GM12878 (cell line): ENCODE data around the gene EYS. TPM values are rescaled to one million over a fixed set of nuclear protein-coding genes. Genes with fewer than 3 reads are reported as not detected.

Source experiments
- ATAC-seq: fragments of 200-7000 bp; cut with Tn5 transposase; 3 replicates; pipeline ENCODE4 v1.9.1; 2020; ENCODE audit warnings: mild to moderate bottlenecking, moderate library complexity
- BruUV-seq: library from RNA; stranded (reverse); fragments of 400-500 nt; replicated peaks from 2 replicates; lab custom pipeline; 2021; lab: Mats Ljungman, UMichigan
- CTCF ChIA-PET: fragments of 300-600 bp; sonication (Branson Sonifier 250); formaldehyde crosslinking; extraction: SDS; loops from one replicate; lab custom pipeline; 2021; ENCODE audit warnings: inconsistent platforms; lab: Yijun Ruan, JAX
- POLR2A ChIA-PET: fragments of 350-600 bp; formaldehyde crosslinking; extraction: SDS; loops from one replicate; lab custom pipeline; 2021; ENCODE audit warnings: inconsistent platforms; lab: Charles Lee
- RAD21 ChIA-PET: fragments of 300-600 bp; sonication (Branson Sonifier 250); formaldehyde crosslinking; loops from one replicate; lab custom pipeline; 2023; ENCODE audit warnings: antibody characterized with exemption; ENCODE audit not compliant: unreplicated experiment; lab: Charles Lee
- SMC1A ChIA-PET: fragments of 300-600 bp; sonication (Branson Sonifier 250); formaldehyde crosslinking; loops from one replicate; lab custom pipeline; 2023; ENCODE audit not compliant: unreplicated experiment, uncharacterized antibody; lab: Charles Lee
- DNase-seq: peaks from one replicate; pipeline ENCODE4 v3.0.0-alpha.2; 2011; ENCODE audit warnings: low read depth, low spot score
- FAIRE-seq: peaks from 3 replicates; lab custom pipeline; 2011; peaks lifted over from hg19 to GRCh38; lab: Jason Lieb, UNC
- H2AFZ ChIP-seq: 2 replicates; pipeline ENCODE4 v1.6.0; 2011; ENCODE audit warnings: low read depth, low read length, control low read depth; ENCODE audit not compliant: control insufficient read depth
- H3K27ac ChIP-seq: 2 replicates; pipeline ENCODE4 v1.5.1; 2011; ENCODE audit warnings: control low read depth; ENCODE audit not compliant: control insufficient read depth, insufficient read depth
- H3K27me3 ChIP-seq, 2 experiments: replicated peaks in 1 of 2; 2 replicates each; pipeline versions ENCODE4 v1.6.0 to v1.6.1; 2011; ENCODE audit warnings: low read length in 1 of 2; ENCODE audit not compliant: control insufficient read depth in 2 of 2, insufficient read depth in 2 of 2
- H3K36me3 ChIP-seq, 2 experiments: 2 replicates each; pipeline ENCODE4 v1.5.1; 2011; ENCODE audit warnings: low read length in 1 of 2; ENCODE audit not compliant: control insufficient read depth in 2 of 2, insufficient read depth in 2 of 2
- H3K4me1 ChIP-seq: 2 replicates; pipeline ENCODE4 v1.6.1; 2011; ENCODE audit warnings: mild to moderate bottlenecking, low read length, moderate library complexity, mixed read lengths; ENCODE audit not compliant: control insufficient read depth, insufficient read depth
- H3K4me2 ChIP-seq: 2 replicates; pipeline ENCODE4 v1.6.0; 2011; ENCODE audit warnings: control low read depth; ENCODE audit not compliant: control insufficient read depth, insufficient read depth
- H3K4me3 ChIP-seq: fragments of 200-600 bp; sonication (generic); 2 replicates; pipeline ENCODE4 v1.5.1; 2016
- H3K79me2 ChIP-seq: 2 replicates; pipeline ENCODE4 v1.6.0; 2011; ENCODE audit warnings: low read length; ENCODE audit not compliant: control insufficient read depth, insufficient read depth
- H3K9ac ChIP-seq: 2 replicates; pipeline ENCODE4 v1.8.0; 2011; ENCODE audit warnings: low read length, control low read depth, mixed read lengths; ENCODE audit not compliant: control insufficient read depth, insufficient read depth
- H3K9me3 ChIP-seq: replicated peaks from 3 replicates; pipeline ENCODE4 v1.5.1; 2011; ENCODE audit warnings: mild to moderate bottlenecking, low read length; ENCODE audit not compliant: control insufficient read depth, insufficient read depth
- H4K20me1 ChIP-seq: 2 replicates; pipeline ENCODE4 v1.6.0; 2011; ENCODE audit not compliant: control insufficient read depth, insufficient read depth
- CTCF ChIP-seq, 3 experiments: IDR thresholded peaks in 2 of 3; conservative IDR thresholded peaks in 1 of 3; 2 replicates each; pipeline ENCODE4 v1.5.1; 2011; ENCODE audit warnings: low read depth in 3 of 3, low read length in 3 of 3, mild to moderate bottlenecking in 3 of 3, control low read depth in 2 of 3, moderate library complexity in 2 of 3, inconsistent platforms in 1 of 3, mixed read lengths in 1 of 3; ENCODE audit not compliant: control insufficient read depth in 2 of 3, insufficient read depth in 1 of 3; ENCODE audit errors: extremely low read depth in 1 of 3
- E2F4 ChIP-seq: IDR thresholded peaks from 2 replicates; pipeline ENCODE4 v1.6.1; 2012; ENCODE audit warnings: low read depth, low read length, improper control_type of control experiment
- EP300 ChIP-seq, 2 experiments: fragments of 150-350 bp in 1 of 2; IDR thresholded peaks; 2 replicates each; pipeline ENCODE4 v1.6.1; 2011 to 2012; ENCODE audit warnings: low read depth in 2 of 2, low read length in 2 of 2, borderline replicate concordance in 1 of 2, improper control_type of control experiment in 1 of 2, inconsistent platforms in 1 of 2; ENCODE audit not compliant: control insufficient read depth in 1 of 2
- FOXK2 ChIP-seq: fragments of 450-650 bp; IDR thresholded peaks from 2 replicates; pipeline ENCODE4 v1.6.1; 2017; ENCODE audit warnings: mild to moderate bottlenecking, moderate library complexity
- FOXM1 ChIP-seq: IDR thresholded peaks from 2 replicates; pipeline ENCODE4 v1.6.1; 2012; ENCODE audit warnings: low read depth, mild to moderate bottlenecking, inconsistent platforms, low read length, moderate library complexity
- HDAC2 ChIP-seq: fragments of 200-600 bp; sonication (generic); IDR thresholded peaks from 2 replicates; pipeline ENCODE4 v1.6.1; 2017
- MYC ChIP-seq: IDR thresholded peaks from 2 replicates; pipeline ENCODE4 v1.6.1; 2011; ENCODE audit warnings: mild to moderate bottlenecking, low read length, moderate library complexity, inconsistent platforms; ENCODE audit not compliant: insufficient read depth, insufficient replicate concordance, insufficient read length, severe bottlenecking
- NFYB ChIP-seq: IDR thresholded peaks from 2 replicates; pipeline ENCODE4 v1.6.1; 2011; ENCODE audit warnings: low read depth, mild to moderate bottlenecking, low read length, improper control_type of control experiment, moderate library complexity; ENCODE audit not compliant: insufficient read depth
- NR2C1 ChIP-seq: fragments of 450-650 bp; IDR thresholded peaks from 2 replicates; pipeline ENCODE4 v1.6.1; 2017; ENCODE audit warnings: antibody characterized with exemption, mild to moderate bottlenecking, moderate library complexity
- POLR2A ChIP-seq: IDR thresholded peaks from 2 replicates; pipeline ENCODE4 v1.6.1; 2011; ENCODE audit warnings: low read depth, mild to moderate bottlenecking, low read length
- PRDM15 ChIP-seq: fragments of 450-650 bp; formaldehyde crosslinking; IDR thresholded peaks from 2 replicates; pipeline ENCODE4 v1.4.0; 2020; ENCODE audit warnings: mild to moderate bottlenecking, moderate library complexity
- SREBF1 ChIP-seq: IDR thresholded peaks from 2 replicates; pipeline ENCODE4 v1.6.1; 2012; ENCODE audit warnings: mild to moderate bottlenecking, low read length
- STAT1 ChIP-seq: fragments of 450-650 bp; conservative IDR thresholded peaks from 2 replicates; pipeline ENCODE4 v1.6.1; 2014; ENCODE audit warnings: antibody characterized with exemption, mild to moderate bottlenecking
- STAT3 ChIP-seq: IDR thresholded peaks from 2 replicates; pipeline ENCODE4 v1.6.1; 2011; ENCODE audit warnings: low read depth, low read length, improper control_type of control experiment
- TAF1 ChIP-seq: IDR thresholded peaks from 2 replicates; pipeline ENCODE4 v1.6.1; 2011; ENCODE audit warnings: mild to moderate bottlenecking, low read depth, low read length, borderline replicate concordance
- TCF7 ChIP-seq: IDR thresholded peaks from 2 replicates; pipeline ENCODE4 v1.6.1; 2014; ENCODE audit warnings: antibody characterized with exemption, borderline replicate concordance
- ZNF622 ChIP-seq: fragments of 450-650 bp; IDR thresholded peaks from 2 replicates; pipeline ENCODE4 v1.6.1; 2017; ENCODE audit warnings: mild to moderate bottlenecking, inconsistent platforms
- ZSCAN29 ChIP-seq: fragments of 450-650 bp; IDR thresholded peaks from 2 replicates; pipeline ENCODE4 v1.6.1; 2017; ENCODE audit warnings: mild to moderate bottlenecking, moderate library complexity
- WGBS: methylation state at CpG from one replicate; pipeline ENCODE4 v1.1.6; 2016; ENCODE audit warnings: low lambda C conversion rate; ENCODE audit not compliant: insufficient replicate concordance, insufficient coverage; ENCODE audit errors: missing lambda C conversion rate; 5-methylcytosine and 5-hydroxymethylcytosine counted together
- in situ Hi-C: fragments of 300-500 bp; cut with MboI; formaldehyde crosslinking; loops from 9 replicates; pipeline ENCODE4 v1.14.3; 2018; ENCODE audit warnings: mixed read lengths
- intact Hi-C: fragments of 100-400 bp; cut with micrococcal nuclease; formaldehyde crosslinking; loops from one replicate; pipeline ENCODE4 v1.14.2; 2022; ENCODE audit not compliant: unreplicated experiment
- polyA plus RNA-seq, 11 experiments: library from polyadenylated mRNA; depleted of rRNA in 4 of 11; unstranded in 6 of 11; stranded (reverse) in 5 of 11; fragments of >200 nt; fragmentation: Nextera tagmentation in 4 of 11; fragmentation: Illumina TruSeq in 1 of 11; extraction: Ambion mirVana in 4 of 11; extraction: Trizol in 1 of 11; gene quantifications; 1 replicate in 1 of 11; 2 replicates in 10 of 11; pipeline versions ENCODE4 v1.2.1 to v1.2.3, GENCODE V29; 2011 to 2016; ENCODE audit warnings: inconsistent platforms in 2 of 11, missing spikeins in 2 of 11, low read depth in 1 of 11
- total RNA-seq, 4 experiments: library from RNA; depleted of rRNA in 3 of 4; stranded (reverse); fragments of >200 nt in 3 of 4; fragmentation: Illumina TruSeq in 1 of 4; extraction: Trizol in 1 of 4; gene quantifications; 2 replicates each; pipeline versions ENCODE4 v1.2.1 to v1.2.3, GENCODE V29; 2013 to 2021
- TF ChIP-seq, protein P1 (sequence below): fragments of 450-650 bp; IDR thresholded peaks from 2 replicates; pipeline ENCODE4 v1.6.1; 2014; ENCODE audit warnings: mild to moderate bottlenecking

The EYS gene
- total and polyA plus RNA-seq, 10 of the 15 experiments (the other 5 are each of a cell fraction or from before 2014, with no cell fraction given), result under 0.01 to 0.14 (median 0.02) TPM; not detected in 1

DNA sequence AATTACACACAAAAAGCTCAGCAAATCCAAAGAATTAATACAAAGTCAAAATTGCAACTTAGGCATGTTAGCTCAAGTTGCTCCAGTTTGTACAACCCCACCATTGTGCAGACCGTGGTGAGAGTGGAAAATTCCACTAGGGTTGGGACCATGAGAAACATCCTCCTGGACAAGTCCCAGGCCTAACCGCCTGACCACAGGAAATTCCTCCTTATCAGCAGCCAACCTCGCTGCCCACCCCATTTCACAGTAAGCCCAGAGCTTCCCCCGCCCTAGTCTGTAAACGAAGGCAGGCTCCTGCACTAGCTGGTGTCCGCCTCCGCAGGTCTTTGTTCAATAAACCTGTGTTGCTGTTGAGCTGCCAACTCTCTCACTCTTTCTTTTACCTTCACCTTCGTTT is 1023.3 kb downstream of the EYS start:
- CTCF ChIA-PET, result no interaction called here
- no peak for FAIRE-seq
- 36% methylated on average over 8 of the region's 8 CpGs for WGBS
- H3K4me3 ChIP-seq, result no peak overlapping the region
- POLR2A ChIA-PET, result no interaction called here
- no peak for DNase-seq
- no peaks in the 10 kb centered on the region for H3K36me3 ChIP-seq
- H2AFZ ChIP-seq, result no peak overlapping the region
- H3K79me2 ChIP-seq, result no peaks in the 10 kb centered on the region
- RAD21 ChIA-PET, result no interaction called here
- no peak overlapping the region for H3K9ac ChIP-seq
- SMC1A ChIA-PET, result no interaction called here
- intact Hi-C loops, result no loop called here
- no peak overlapping the region for H3K4me2 ChIP-seq
- no peaks in the 10 kb centered on the region for H3K4me1 ChIP-seq
- in situ Hi-C loops, result no loop called here
- BruUV-seq, result no TSS peak
- H3K27me3 ChIP-seq, result no peaks in the 10 kb centered on the region
- no peaks in the 10 kb centered on the region for H4K20me1 ChIP-seq
- H3K9me3 ChIP-seq, result no peaks in the 10 kb centered on the region
- no peak for ATAC-seq
- no peak overlapping the region for H3K27ac ChIP-seq
- TF ChIP-seq STAT3 (no peak), ZNF622 (no peak), TAF1 (no peak), CTCF (IDR thresholded peaks at IDR 0.05 in 2 of 3, conservative IDR thresholded peaks at IDR 0.05 in 1 of 3; ENCODE audit: control insufficient read depth in 2 of 3, extremely low read depth in 1 of 3, insufficient read depth in 1 of 3, low read depth in 3 of 3, low read length in 3 of 3) (no peak), FOXK2 (no peak), NFYB (no peak), NR2C1 (no peak), SREBF1 (no peak), TCF7 (no peak), FOXM1 (no peak), POLR2A (no peak), MYC (no peak), E2F4 (no peak), PRDM15 (CRISPR knock-in tag) (no peak), EP300 (IDR thresholded peaks at IDR 0.05; ENCODE audit: borderline replicate concordance in 1 of 2, control insufficient read depth in 1 of 2, low read depth in 2 of 2, low read length in 2 of 2) (no peak), ZSCAN29 (no peak), STAT1 (no peak), HDAC2 (no peak)
- TF ChIP-seq, protein P1, sequence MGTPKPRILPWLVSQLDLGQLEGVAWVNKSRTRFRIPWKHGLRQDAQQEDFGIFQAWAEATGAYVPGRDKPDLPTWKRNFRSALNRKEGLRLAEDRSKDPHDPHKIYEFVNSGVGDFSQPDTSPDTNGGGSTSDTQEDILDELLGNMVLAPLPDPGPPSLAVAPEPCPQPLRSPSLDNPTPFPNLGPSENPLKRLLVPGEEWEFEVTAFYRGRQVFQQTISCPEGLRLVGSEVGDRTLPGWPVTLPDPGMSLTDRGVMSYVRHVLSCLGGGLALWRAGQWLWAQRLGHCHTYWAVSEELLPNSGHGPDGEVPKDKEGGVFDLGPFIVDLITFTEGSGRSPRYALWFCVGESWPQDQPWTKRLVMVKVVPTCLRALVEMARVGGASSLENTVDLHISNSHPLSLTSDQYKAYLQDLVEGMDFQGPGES, result no peak
